NCI-H1417 (cell line): ENCODE measurements around the gene ATF7IP2.
"Not testable (repeated sequence)": the region's sequence is repeated elsewhere in the genome, so short reads cannot be mapped to it uniquely, and the experiment has no call there.

ENCODE experiments used
- DNase-seq, 3 experiments: peaks; one replicate each; lab custom pipeline; 2025; lab: John Stamatoyannopoulos, UW

ATF7IP2 gene

GRCh38 chr16:10373556-10373955, 12.3 kb upstream of the ATF7IP2 start:
- DNase-seq: no peak

GRCh38 chr16:10376229-10376628, 9.6 kb upstream of the ATF7IP2 start:
- DNase-seq: no peak

GRCh38 chr16:10383626-10384025, 2.2 kb upstream of the ATF7IP2 start:
- DNase-seq: no peak

- DNase-seq: no peak
Observed at GRCh38 chr16:10386517-10387100, 748 bp downstream of the ATF7IP2 start.

GRCh38 chr16:10387188-10387617, 1.3 kb downstream of the ATF7IP2 start:
- peak in 1 of 3 experiments; percentile 4 for DNase-seq

GRCh38 chr16:10388988-10389387, 3.1 kb downstream of the ATF7IP2 start:
- no peak for DNase-seq

- no peak for DNase-seq
Observed at GRCh38 chr16:10390330-10390729, 4.5 kb downstream of the ATF7IP2 start.

GRCh38 chr16:10390867-10391266, 5.0 kb downstream of the ATF7IP2 start:
- DNase-seq: no peak

- no peak for DNase-seq
Observed at GRCh38 chr16:10391339-10391738, 5.5 kb downstream of the ATF7IP2 start.

- DNase-seq: no peak
Observed at GRCh38 chr16:10402975-10403374, 17.1 kb downstream of the ATF7IP2 start.

- no peak for DNase-seq
Observed at GRCh38 chr16:10405386-10405939, 19.6 kb downstream of the ATF7IP2 start.

GRCh38 chr16:10408824-10409381, 23.0 kb downstream of the ATF7IP2 start:
- no peak for DNase-seq

GRCh38 chr16:10409713-10410112, 23.9 kb downstream of the ATF7IP2 start:
- not testable (repeated sequence) for DNase-seq

GRCh38 chr16:10410469-10410868, 24.6 kb downstream of the ATF7IP2 start:
- no peak for DNase-seq

GRCh38 chr16:10412935-10413601, 27.2 kb downstream of the ATF7IP2 start:
- no peak for DNase-seq

GRCh38 chr16:10418204-10418603, 32.3 kb downstream of the ATF7IP2 start:
- not testable (repeated sequence) for DNase-seq

GRCh38 chr16:10419701-10420100, 33.8 kb downstream of the ATF7IP2 start:
- no peak for DNase-seq

GRCh38 chr16:10421596-10421995, 35.7 kb downstream of the ATF7IP2 start:
- no peak for DNase-seq

- DNase-seq: peak in 2 of 3 experiments; percentile 0 to 44
Observed at GRCh38 chr16:10428433-10429168, 42.7 kb downstream of the ATF7IP2 start.

GRCh38 chr16:10429299-10429969, 43.6 kb downstream of the ATF7IP2 start:
- not testable (repeated sequence) for DNase-seq

GRCh38 chr16:10441726-10442125, 55.9 kb downstream of the ATF7IP2 start:
- no peak for DNase-seq

GRCh38 chr16:10447289-10447688, 61.4 kb downstream of the ATF7IP2 start:
- DNase-seq: no peak
